H9 (cell line): ENCODE measurements around the gene APOC1. TPM values are rescaled to one million over a fixed set of nuclear protein-coding genes. Genes with fewer than 3 reads are reported as not detected.

Experiments used
- DNase-seq: peaks from one replicate; pipeline ENCODE4 v3.0.0-alpha.2; 2017
- H2AFZ ChIP-seq: one replicate; pipeline ENCODE4 v1.6.1; 2013; ENCODE audit warnings: mild to moderate bottlenecking, low read length, control low read depth, moderate library complexity
- H2AK5ac ChIP-seq: 2 replicates; pipeline ENCODE4 v1.6.1; 2013; ENCODE audit warnings: low read length, control low read depth, mixed read lengths; ENCODE audit not compliant: insufficient read length
- H2BK120ac ChIP-seq: one replicate; pipeline ENCODE4 v1.6.1; 2013; ENCODE audit warnings: low read depth, mild to moderate bottlenecking, low read length, control low read depth, inconsistent platforms; ENCODE audit not compliant: poor library complexity, severe bottlenecking
- H2BK12ac ChIP-seq: 2 replicates; pipeline ENCODE4 v1.6.1; 2013; ENCODE audit warnings: low read length, control low read depth, mixed read lengths, low read depth; ENCODE audit not compliant: insufficient read length
- H2BK15ac ChIP-seq: 2 replicates; pipeline ENCODE4 v1.6.1; 2013; ENCODE audit warnings: low read depth, low read length, control low read depth
- H2BK20ac ChIP-seq: one replicate; pipeline ENCODE4 v1.6.1; 2013; ENCODE audit warnings: low read depth, mild to moderate bottlenecking, low read length, control low read depth, inconsistent platforms; ENCODE audit not compliant: poor library complexity, severe bottlenecking
- H2BK5ac ChIP-seq: 2 replicates; pipeline ENCODE4 v1.6.1; 2013; ENCODE audit warnings: low read length, control low read depth, mixed read lengths; ENCODE audit not compliant: insufficient read length
- H3K14ac ChIP-seq: 2 replicates; pipeline ENCODE4 v1.6.1; 2013; ENCODE audit warnings: low read length, control low read depth; ENCODE audit not compliant: insufficient read depth
- H3K18ac ChIP-seq: 2 replicates; pipeline ENCODE4 v1.6.1; 2013; ENCODE audit warnings: low read depth, mild to moderate bottlenecking, mixed read lengths, low read length, control low read depth; ENCODE audit not compliant: insufficient read length
- H3K23ac ChIP-seq: 2 replicates; pipeline ENCODE4 v1.6.1; 2013; ENCODE audit warnings: low read length, control low read depth, mixed read lengths, low read depth; ENCODE audit not compliant: insufficient read length
- H3K23me2 ChIP-seq: 2 replicates; pipeline ENCODE4 v1.6.1; 2013; ENCODE audit warnings: low read depth, mild to moderate bottlenecking, mixed read lengths, low read length, control low read depth; ENCODE audit not compliant: insufficient read length, poor library complexity, severe bottlenecking
- H3K27ac ChIP-seq: 2 replicates; pipeline ENCODE4 v1.5.1; 2013; ENCODE audit warnings: low read length, control low read depth, mixed read lengths, low read depth; ENCODE audit not compliant: insufficient read length
- H3K27me3 ChIP-seq: 2 replicates; pipeline ENCODE4 v1.6.1; 2013; ENCODE audit warnings: low read length, control low read depth, inconsistent platforms; ENCODE audit not compliant: insufficient read depth
- H3K4ac ChIP-seq: 2 replicates; pipeline ENCODE4 v1.6.1; 2013; ENCODE audit warnings: low read depth, mild to moderate bottlenecking, control low read depth, inconsistent platforms, low read length, moderate library complexity
- H3K4me1 ChIP-seq: 2 replicates; pipeline ENCODE4 v1.6.1; 2013; ENCODE audit warnings: low read length, control low read depth, inconsistent platforms; ENCODE audit not compliant: insufficient read depth
- H3K4me2 ChIP-seq: 2 replicates; pipeline ENCODE4 v1.6.1; 2013; ENCODE audit warnings: low read length, control low read depth, mixed read lengths; ENCODE audit not compliant: insufficient read length, insufficient read depth
- H3K56ac ChIP-seq: 2 replicates; pipeline ENCODE4 v1.6.1; 2013; ENCODE audit warnings: low read depth, mild to moderate bottlenecking, mixed read lengths, low read length, control low read depth; ENCODE audit not compliant: insufficient read length
- H3K79me1 ChIP-seq: 2 replicates; pipeline ENCODE4 v1.6.1; 2013; ENCODE audit warnings: low read depth, mild to moderate bottlenecking, moderate library complexity, low read length, control low read depth, inconsistent platforms; ENCODE audit not compliant: insufficient read depth, poor library complexity, severe bottlenecking
- H3K79me2 ChIP-seq: 2 replicates; pipeline ENCODE4 v1.6.1; 2013; ENCODE audit warnings: low read length, control low read depth, inconsistent platforms; ENCODE audit not compliant: insufficient read depth
- H3K9ac ChIP-seq: 2 replicates; pipeline ENCODE4 v1.6.1; 2013; ENCODE audit warnings: low read length, control low read depth, mixed read lengths; ENCODE audit not compliant: insufficient read length; ENCODE audit errors: extremely low read depth
- H3K9me3 ChIP-seq: one replicate; pipeline ENCODE4 v1.6.1; 2013; ENCODE audit warnings: low read depth, low read length, inconsistent platforms; ENCODE audit not compliant: control insufficient read depth
- H3T11ph ChIP-seq: one replicate; pipeline ENCODE4 v1.6.1; 2013; ENCODE audit warnings: mild to moderate bottlenecking, low read length, control low read depth, inconsistent platforms
- H4K20me1 ChIP-seq: one replicate; pipeline ENCODE4 v1.6.1; 2013; ENCODE audit not compliant: control insufficient read depth, insufficient read length, insufficient read depth
- H4K5ac ChIP-seq: 2 replicates; pipeline ENCODE4 v1.6.1; 2013; ENCODE audit warnings: low read depth, mild to moderate bottlenecking, mixed read lengths, low read length, control low read depth; ENCODE audit not compliant: insufficient read length
- H4K8ac ChIP-seq: replicated peaks from 2 replicates; pipeline ENCODE4 v1.6.1; 2013; ENCODE audit warnings: low read length, control low read depth, mixed read lengths, low read depth; ENCODE audit not compliant: insufficient read length
- H4K91ac ChIP-seq: 2 replicates; pipeline ENCODE4 v1.6.1; 2013; ENCODE audit warnings: low read depth, mild to moderate bottlenecking, moderate library complexity, mixed read lengths, low read length, control low read depth; ENCODE audit not compliant: insufficient read length
- H3K27ac Mint-ChIP-seq, 3 experiments: 2 replicates in 2 of 3; 3 replicates in 1 of 3; pipeline ENCODE4 v1.8.0; 2020 to 2021; ENCODE audit warnings: mixed read lengths in 3 of 3, mild to moderate bottlenecking in 1 of 3, moderate library complexity in 1 of 3
- H3K27me3 Mint-ChIP-seq: 2 replicates; pipeline ENCODE4 v1.8.0; 2021; ENCODE audit warnings: low read depth, mild to moderate bottlenecking, moderate library complexity, mixed read lengths
- H3K36me3 Mint-ChIP-seq, 3 experiments: 2 replicates in 2 of 3; 3 replicates in 1 of 3; pipeline ENCODE4 v1.8.0; 2020 to 2021; ENCODE audit warnings: low read depth in 3 of 3, mixed read lengths in 3 of 3; ENCODE audit not compliant: insufficient read depth in 1 of 3
- H3K4me1 Mint-ChIP-seq, 2 experiments: 2 replicates each; pipeline ENCODE4 v1.8.0; 2020; ENCODE audit warnings: mixed read lengths in 2 of 2
- H3K4me3 Mint-ChIP-seq, 2 experiments: 2 replicates in 1 of 2; 3 replicates in 1 of 2; pipeline ENCODE4 v1.8.0; 2020 to 2021; ENCODE audit warnings: mild to moderate bottlenecking in 2 of 2, mixed read lengths in 2 of 2, moderate library complexity in 1 of 2
- H3K9me3 Mint-ChIP-seq, 2 experiments: 2 replicates in 1 of 2; 3 replicates in 1 of 2; pipeline ENCODE4 v1.8.0; 2020; ENCODE audit warnings: mild to moderate bottlenecking in 2 of 2, mixed read lengths in 2 of 2, moderate library complexity in 1 of 2
- WGBS: extraction: QIAGEN DNeasy Blood & Tissue Kit; methylation state at CpG from one replicate; pipeline ENCODE4 v1.1.7; 2013; ENCODE audit warnings: missing lambda C conversion rate, low lambda C conversion rate, mixed read lengths; ENCODE audit not compliant: insufficient read length; ENCODE audit errors: extremely low coverage; 5-methylcytosine and 5-hydroxymethylcytosine counted together
- total RNA-seq: library from RNA; stranded (reverse); gene quantifications from 2 replicates; pipeline ENCODE4 v1.2.1, GENCODE V29; 2021
- TF ChIP-seq, protein P1 (sequence below): fragments of 200-600 bp; sonication (generic); conservative IDR thresholded peaks from 3 replicates; pipeline ENCODE4 v1.8.0; 2021; ENCODE audit warnings: antibody characterized with exemption, mild to moderate bottlenecking

The APOC1 gene
- total RNA-seq, 1 experiment from 2014 or later, result 78.1 TPM

DNA sequence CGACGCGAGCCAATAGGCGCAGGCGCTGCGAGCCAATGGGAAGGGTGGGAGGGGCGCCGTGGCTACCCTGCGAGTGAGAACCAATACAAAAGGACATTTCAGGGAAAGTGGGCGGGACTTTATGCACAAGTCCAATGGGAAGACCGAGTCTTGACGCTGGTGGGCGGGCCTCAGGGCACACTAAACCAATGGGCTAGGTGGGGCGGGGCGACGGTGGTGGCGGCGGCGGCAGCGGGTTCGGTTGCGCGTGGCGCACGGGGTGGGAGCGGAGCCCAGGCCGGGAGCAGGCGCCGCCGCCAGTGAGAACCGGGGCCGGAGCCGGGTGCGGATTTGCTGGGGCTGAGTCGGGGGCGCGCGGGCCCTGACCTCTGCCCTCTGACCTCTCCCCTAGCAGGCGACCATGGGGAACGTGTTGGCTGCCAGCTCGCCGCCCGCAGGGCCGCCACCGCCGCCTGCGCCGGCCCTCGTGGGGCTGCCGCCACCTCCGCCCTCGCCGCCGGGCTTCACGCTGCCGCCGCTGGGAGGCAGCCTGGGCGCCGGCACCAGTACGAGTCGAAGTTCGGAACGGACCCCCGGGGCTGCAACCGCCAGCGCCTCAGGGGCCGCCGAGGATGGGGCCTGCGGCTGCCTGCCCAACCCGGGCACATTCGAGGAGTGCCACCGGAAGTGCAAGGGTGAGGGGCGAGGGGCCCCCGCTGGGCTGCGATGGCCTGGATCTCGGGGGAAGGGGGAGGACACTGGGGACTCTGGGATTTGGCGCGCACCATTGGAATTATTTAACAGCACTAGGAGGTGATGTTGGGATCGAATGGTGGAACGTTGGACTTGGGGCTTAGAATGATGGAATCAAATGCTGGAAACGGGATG lies 23.2 kb upstream of the APOC1 start, which contains the start of gene TOMM40:
Gene TOMM40, plus strand, starts transcription at position 239 of the 867 bp plus-strand sequence. Its CDS starts 162 bp downstream, at position 401.
- Mint-ChIP-seq H3K9me3 (no peaks in the 10 kb centered on the region), H3K27me3 (no peaks in the 10 kb centered on the region; the same call in 1 of the 2 replicates), H3K36me3 (peaks cover 49 to 73% (median 68%) of the 10 kb centered on the region in 3 experiments; a peak in 6 of 7 replicates), H3K27ac (peak within 1 kb of the TSS; percentile 95 to 100 (median 97)), H3K4me3 (peak within 1 kb of the TSS; percentile 81 to 97), H3K4me1 (peaks cover 3 to 23% of the 10 kb centered on the region in 2 experiments)
- Histone ChIP-seq H3K4me2 (peak within 1 kb of the TSS; percentile 97), H2AK5ac (no peak within 1 kb of the TSS), H2BK15ac (no peak within 1 kb of the TSS), H3K4me1 (peaks cover 6% of the 10 kb centered on the region; the same call in 1 of the 2 replicates), H4K5ac (no peak within 1 kb of the TSS), H4K91ac (no peak within 1 kb of the TSS), H4K8ac (no peak within 1 kb of the TSS), H4K20me1 (peaks cover 3% of the 10 kb centered on the region), H3T11ph (no peak within 1 kb of the TSS), H3K27me3 (no peaks in the 10 kb centered on the region), H3K9me3 (no peaks in the 10 kb centered on the region), H3K4ac (no peak within 1 kb of the TSS), H3K23me2 (peaks cover 6% of the 10 kb centered on the region), H3K79me2 (peaks cover 12% of the 10 kb centered on the region), H2BK120ac (no peak within 1 kb of the TSS), H3K23ac (no peak within 1 kb of the TSS), H3K56ac (no peak within 1 kb of the TSS), H3K9ac (peak within 1 kb of the TSS; percentile 87), H3K18ac (peak within 1 kb of the TSS; percentile 53), H2BK12ac (no peak within 1 kb of the TSS), H2AFZ (no peak within 1 kb of the TSS), H2BK20ac (no peak within 1 kb of the TSS), H3K27ac (peak within 1 kb of the TSS; percentile 49), H3K14ac (peak within 1 kb of the TSS; percentile 70; the same call in 1 of the 2 replicates), H3K79me1 (peaks cover 15% of the 10 kb centered on the region), H2BK5ac (no peak within 1 kb of the TSS)
- no CpG with 5 or more reads among the region's 81 CpGs for WGBS
- TF ChIP-seq, protein P1, sequence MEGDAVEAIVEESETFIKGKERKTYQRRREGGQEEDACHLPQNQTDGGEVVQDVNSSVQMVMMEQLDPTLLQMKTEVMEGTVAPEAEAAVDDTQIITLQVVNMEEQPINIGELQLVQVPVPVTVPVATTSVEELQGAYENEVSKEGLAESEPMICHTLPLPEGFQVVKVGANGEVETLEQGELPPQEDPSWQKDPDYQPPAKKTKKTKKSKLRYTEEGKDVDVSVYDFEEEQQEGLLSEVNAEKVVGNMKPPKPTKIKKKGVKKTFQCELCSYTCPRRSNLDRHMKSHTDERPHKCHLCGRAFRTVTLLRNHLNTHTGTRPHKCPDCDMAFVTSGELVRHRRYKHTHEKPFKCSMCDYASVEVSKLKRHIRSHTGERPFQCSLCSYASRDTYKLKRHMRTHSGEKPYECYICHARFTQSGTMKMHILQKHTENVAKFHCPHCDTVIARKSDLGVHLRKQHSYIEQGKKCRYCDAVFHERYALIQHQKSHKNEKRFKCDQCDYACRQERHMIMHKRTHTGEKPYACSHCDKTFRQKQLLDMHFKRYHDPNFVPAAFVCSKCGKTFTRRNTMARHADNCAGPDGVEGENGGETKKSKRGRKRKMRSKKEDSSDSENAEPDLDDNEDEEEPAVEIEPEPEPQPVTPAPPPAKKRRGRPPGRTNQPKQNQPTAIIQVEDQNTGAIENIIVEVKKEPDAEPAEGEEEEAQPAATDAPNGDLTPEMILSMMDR, result no peak
- DNase-seq, result no peak
